HG03378 (cell line): ENCODE data around the gene CTIF.
A peak's percentile ranks its signal among the peaks of the same experiment; 100 is the strongest.

Experiments used
- ATAC-seq: cut with Tn5 transposase; IDR thresholded peaks from one replicate; pipeline ENCODE4 v1.9.1; 2021; ENCODE audit warnings: mild to moderate bottlenecking, moderate library complexity; ENCODE audit not compliant: unreplicated experiment

The CTIF gene

GRCh38 chr18:48742706-48743475 lies 204.1 kb downstream of the CTIF start:
- no peak for ATAC-seq

GRCh38 chr18:48743886-48744285 lies 205.1 kb downstream of the CTIF start:
- ATAC-seq: no peak

GRCh38 chr18:48745293-48745692 lies 206.5 kb downstream of the CTIF start:
- ATAC-seq: no peak

DNA sequence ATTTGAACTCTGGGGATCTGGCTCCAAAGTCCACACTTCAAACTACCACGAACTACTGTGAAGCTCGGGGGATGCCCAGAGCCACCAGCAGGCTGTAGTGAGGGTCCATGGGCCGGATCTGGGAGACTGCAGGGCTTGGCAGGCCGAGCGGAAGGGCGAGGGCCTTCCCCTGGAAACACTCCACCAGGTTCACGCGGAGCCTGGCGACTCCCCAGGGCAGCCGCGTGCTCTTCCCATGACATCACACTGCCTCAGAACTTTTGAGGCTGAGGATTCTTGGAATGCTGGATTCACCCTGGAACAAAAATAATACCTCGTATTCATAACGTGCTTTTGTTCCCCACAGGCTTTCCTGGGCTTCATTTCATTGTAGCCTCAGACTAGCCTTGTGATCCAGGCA lies 210.9 kb downstream of the CTIF start:
- no peak for ATAC-seq

DNA sequence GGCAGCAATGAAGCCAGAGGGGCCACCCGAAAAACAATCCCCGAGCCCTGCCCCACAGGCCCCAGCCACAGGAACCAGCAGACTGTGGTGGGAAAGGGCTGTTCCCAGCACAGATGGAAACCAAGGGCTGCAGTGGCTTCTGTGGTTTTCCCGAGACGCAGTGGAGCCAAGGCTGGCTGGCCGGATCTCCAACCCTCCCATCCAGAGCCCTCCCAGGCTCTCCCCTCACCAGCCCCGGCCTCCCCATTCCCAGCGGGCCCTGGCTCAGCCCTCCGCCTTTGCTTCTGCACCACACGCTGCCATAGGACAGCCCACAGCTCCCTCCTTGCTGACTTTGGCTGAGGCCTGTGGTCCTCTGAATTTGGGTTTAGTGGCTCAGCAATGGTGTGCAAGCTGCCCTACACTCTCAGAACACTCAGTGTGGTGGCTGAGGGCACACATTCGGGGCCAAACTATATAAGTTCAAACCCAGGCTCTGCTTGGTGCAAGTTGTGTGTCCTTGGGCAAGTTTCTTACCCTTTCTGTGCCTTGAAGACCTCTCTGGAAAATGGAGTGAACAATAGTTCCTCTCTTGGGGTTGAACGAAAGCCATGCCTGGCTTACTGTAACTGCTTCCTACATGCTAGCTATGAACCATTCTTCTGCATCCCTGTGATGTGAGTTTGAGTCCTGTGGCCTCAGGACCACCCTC lies 211.8 kb downstream of the CTIF start:
- ATAC-seq: no peak

DNA sequence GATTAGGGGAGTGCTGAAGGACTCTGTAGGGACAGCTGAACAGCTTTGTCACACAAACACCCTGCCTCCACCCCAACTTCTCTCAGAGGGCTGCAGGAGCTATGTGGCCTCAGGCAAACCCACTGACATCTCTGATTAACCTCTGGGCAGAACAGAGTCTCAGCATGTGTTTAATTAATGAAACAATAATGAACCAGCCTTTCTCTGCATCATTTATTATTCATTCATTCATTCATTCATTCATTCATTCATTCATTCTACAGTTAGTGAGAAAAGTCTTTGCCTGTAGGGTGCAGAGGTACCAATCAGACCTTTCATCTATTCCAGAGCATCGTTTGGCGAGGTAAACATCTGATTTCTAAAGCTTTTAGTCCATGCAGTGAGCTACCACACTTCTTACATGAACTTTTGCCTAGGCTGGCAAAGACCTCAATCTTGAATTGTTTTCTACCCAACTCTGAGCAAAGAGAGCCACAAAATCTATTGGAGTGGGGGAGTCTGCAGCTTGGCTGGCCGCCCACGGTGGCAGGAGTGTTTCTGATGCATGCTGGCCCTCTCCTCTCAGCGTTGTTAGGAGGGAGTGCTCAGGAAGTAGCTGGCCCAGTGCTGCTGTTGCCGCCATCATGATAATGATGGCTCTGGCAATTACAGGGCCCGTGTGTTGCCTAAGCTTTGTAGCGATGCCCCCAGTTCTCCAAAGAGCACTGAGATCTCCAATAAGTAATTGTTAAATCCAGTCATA lies 213.1 kb downstream of the CTIF start:
- no peak for ATAC-seq

- ATAC-seq: no peak
Observed at GRCh38 chr18:48752478-48752877, 213.6 kb downstream of the CTIF start.

DNA sequence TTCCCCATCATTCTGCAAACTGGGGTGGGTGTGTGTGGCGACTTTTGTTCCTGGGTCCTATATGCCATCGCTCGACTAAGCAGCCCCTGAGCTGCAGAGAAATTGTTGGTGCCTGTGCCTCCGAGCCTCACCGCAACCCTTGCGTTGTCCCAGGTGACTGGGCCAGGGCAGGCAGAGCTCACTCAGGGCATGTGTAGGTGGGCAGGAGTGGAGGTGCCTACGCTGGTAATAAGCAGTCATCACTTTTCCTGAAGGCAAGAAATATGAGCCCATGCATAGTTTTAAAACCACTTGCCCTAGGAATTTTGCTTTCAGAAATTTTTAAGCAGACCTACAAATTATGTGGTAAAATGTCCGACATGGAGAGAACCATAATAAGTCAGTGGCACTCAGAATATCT lies 214.1 kb downstream of the CTIF start:
- ATAC-seq: no peak

DNA sequence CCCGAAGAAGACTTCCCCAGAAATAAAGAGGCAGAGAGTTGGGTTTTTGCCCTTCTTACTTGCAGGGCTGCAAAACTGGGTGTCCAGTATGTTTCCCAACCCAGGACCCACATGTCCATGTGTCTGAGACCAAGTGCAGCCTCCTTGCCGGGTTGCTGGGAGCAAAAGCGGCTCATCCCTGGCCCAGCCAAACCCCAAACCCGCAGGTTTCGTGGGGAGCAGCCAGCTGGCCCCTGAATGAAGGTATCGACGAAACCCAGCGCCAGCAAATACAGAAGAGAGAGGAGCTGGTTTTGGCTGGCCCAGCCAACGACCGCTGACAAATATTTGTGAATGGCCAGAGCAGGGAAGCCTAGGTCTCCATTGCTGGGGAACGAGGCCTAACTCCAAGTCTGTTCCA lies 214.9 kb downstream of the CTIF start:
- ATAC-seq: no peak

DNA sequence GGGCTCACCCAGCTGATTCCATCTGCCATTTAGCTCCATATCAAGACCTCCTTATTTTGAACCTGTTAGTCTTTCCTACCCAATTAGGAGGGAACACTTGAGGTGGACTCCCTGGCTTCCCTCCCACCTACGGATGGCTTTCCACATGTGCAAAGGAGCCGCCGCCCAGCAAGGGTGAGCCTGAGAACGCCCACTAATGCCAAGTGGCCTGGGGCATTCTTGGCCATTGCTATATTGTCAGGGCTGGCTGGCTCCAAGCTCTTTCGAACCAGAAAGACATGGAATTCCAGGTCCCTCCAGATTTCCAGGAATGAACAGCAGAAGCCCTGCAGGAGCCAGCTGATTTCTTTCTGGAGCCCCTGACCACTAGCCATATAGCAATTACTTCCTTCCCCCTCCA lies 215.7 kb downstream of the CTIF start:
- no peak for ATAC-seq

DNA sequence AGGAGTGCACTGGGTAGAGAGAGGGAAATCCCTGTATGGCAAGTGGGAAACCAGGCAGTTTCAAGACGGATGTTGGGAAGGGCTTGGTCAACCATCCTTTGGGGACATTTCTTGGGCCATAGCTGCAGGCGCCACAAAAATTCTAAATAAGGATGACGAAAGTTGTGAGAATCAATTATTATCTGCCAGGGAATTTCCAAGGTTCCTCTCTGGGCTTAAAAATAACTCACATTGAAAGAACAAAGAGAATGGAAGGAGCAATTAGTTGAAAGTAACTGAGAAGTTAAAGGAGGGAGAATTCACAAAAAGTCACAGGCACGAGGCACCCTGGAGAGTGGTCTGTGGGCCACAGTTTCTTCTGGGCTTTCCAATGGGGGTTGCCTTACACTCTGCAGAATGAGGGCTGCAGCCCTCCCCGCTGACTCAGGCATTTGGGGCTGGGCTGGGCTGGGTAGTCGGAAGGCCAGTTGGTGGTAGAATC lies 216.2 kb downstream of the CTIF start:
- peak; percentile 48 for ATAC-seq

DNA sequence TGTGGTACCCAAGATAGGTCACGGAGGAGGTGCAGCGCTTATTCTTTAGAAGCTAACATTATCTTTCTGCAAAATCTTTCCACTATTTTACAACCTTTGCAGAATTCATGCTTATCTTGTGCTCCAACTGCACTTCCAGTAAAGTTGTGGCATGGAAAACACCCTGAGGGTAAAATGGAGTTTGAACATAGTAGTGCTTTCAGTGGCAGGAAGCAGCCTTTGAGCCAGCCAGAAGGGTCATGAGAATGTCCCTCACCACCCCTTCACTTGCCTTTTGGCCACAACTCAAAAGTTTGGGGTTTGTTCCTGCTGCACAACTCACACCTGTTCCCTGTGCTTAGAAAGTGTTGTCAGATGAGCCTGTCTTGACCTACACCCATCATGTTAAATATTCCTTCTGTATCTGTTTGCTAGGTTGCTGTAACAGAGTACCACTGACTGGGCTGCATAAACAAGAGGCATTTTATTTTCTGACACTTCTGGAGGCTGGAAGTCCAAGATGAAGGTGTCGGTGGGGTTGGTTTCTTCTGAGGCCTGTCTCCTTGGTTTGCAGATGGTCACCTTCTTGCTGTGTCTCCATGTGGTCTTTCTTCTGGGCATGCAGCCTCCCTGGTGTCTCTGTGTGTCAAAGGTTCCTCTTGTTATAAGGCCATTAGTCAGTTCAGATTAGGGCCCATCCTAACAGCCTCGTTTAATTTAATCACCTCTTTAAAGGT lies 217.8 kb downstream of the CTIF start:
- ATAC-seq: no peak

DNA sequence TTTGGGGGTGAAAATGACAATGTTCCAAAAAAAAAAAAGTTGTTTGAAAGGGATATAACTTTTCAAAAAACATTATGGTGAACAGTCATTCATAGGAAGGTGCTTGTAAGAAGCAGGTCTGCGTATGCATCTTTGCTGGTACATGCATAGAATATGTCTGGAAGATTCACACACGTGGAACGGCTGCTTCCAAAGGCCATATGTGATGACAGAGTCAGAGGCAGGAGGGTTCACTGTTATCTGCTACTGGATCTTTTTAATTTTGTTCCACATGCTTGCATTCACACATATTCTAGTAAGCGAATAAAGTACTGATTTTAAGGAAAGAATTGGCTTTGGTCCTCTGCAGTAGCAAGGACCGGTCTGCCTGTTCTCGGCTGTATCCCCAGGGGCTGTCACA lies 218.5 kb downstream of the CTIF start:
- ATAC-seq: no peak

DNA sequence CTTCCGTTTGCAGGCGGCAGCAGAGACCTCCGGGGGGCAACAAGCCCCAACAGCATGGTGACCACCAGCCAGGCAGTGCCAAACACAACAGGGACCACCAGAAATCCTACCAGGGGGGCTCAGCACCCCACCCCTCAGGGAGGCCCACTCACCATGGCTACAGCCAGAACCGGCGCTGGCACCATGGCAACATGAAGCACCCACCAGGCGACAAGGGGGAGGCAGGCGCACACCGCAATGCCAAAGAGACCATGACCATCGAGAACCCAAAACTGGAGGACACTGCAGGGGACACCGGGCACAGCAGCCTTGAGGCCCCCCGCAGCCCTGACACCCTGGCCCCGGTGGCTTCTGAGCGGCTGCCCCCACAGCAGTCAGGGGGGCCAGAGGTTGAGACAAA lies 219.1 kb downstream of the CTIF start:
- ATAC-seq: no peak

DNA sequence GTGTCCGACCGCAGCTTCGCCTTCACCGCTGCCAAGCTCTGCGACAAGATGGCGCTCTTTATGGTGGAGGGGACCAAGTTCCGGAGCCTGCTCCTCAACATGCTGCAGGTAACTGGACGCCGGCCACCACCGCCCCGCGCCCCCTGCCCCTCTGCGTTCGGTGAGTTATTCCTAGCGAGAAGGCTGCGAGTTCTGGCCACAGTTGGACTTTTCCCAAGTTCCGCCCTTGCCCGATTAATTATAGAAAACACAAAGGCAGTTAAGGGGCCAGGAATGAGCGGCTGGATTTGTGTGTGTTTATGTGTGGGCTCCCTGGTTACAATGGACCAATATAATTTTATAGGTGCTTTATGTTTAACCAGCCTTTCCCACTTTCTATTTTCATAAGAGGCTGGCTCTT lies 222.8 kb downstream of the CTIF start:
- ATAC-seq: no peak

DNA sequence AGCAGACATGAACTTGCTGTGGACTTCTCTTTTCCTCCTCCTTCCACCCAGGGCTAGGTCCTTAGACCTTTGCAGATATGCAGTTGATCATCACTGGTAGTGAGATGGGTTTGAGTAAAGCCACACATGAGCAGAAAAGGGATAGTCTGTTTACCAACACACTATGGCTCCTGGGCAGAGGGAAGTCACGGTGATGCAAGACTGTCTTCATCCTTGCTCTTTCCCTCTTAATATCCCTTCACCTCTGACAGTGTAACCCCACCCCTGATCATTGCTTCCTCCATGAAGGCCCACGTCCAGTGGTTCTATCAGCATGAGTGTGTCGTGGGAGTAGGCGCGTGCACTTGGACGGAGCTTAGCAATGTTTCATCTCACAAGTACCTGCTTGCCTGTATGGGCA lies 223.2 kb downstream of the CTIF start:
- ATAC-seq: no peak

GRCh38 chr18:48762836-48763718 lies 224.2 kb downstream of the CTIF start:
- no peak for ATAC-seq

DNA sequence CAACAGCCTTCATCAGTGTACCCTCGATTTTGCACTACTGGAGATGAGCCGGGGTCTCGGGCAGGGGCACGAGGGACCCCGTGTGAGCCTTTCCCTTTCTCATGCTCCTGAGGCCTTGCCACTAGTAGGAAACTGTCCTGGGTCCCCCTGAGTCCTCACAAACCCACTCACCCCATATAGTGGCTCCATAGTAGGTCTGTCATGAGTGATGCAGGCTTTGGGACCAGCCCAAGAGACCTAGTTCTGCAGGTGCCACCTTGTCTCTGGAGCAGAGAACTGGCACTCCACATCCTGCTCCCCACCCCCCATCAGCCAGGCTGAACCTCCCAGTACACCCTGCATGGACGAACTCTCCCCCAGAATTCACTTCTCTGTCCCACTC lies 224.9 kb downstream of the CTIF start:
- no peak for ATAC-seq

- no peak for ATAC-seq
Observed at GRCh38 chr18:48765053-48765452, 226.2 kb downstream of the CTIF start.

GRCh38 chr18:48766026-48766425 lies 227.2 kb downstream of the CTIF start:
- ATAC-seq: no peak
